Daoy (cell line): Measurements from ENCODE around the gene ZNF23. TPM values are rescaled to one million over a fixed set of nuclear protein-coding genes. Genes with fewer than 3 reads are reported as not detected.
A peak's percentile ranks its signal among the peaks of the same experiment; 100 is the strongest.

Experiments
- DNase-seq: peaks from one replicate; pipeline ENCODE4 v3.0.0-alpha.2; 2015; ENCODE audit warnings: low read depth
- total RNA-seq: library from RNA; depleted of rRNA; stranded (reverse); fragments of >200 nt; shearing (Covaris generic); gene quantifications from 2 replicates; pipeline ENCODE4 v1.2.3, GENCODE V29; 2014

The ZNF23 gene
- total RNA-seq, 1 experiment from 2014 or later: 9.6 TPM

- peak; percentile 8 for DNase-seq
Observed at GRCh38 chr16:71467810-71468209, 5.8 kb upstream of the ZNF23 start.

GRCh38 chr16:71464231-71464630 lies 2.2 kb upstream of the ZNF23 start:
- no peak for DNase-seq

GRCh38 chr16:71460941-71461340 lies 1.1 kb downstream of the ZNF23 start:
- DNase-seq: no peak

GRCh38 chr16:71460236-71460635 lies 1.8 kb downstream of the ZNF23 start:
- peak; percentile 31 for DNase-seq

- DNase-seq: no peak
Observed at GRCh38 chr16:71459510-71459909, 2.5 kb downstream of the ZNF23 start.

GRCh38 chr16:71456801-71457200 lies 5.2 kb downstream of the ZNF23 start:
- no peak for DNase-seq

GRCh38 chr16:71453036-71453435 lies 9.0 kb downstream of the ZNF23 start:
- DNase-seq: no peak

- DNase-seq: no peak
Observed at GRCh38 chr16:71449020-71449419, 13.0 kb downstream of the ZNF23 start.

GRCh38 chr16:71448274-71448866 lies 13.7 kb downstream of the ZNF23 start:
- DNase-seq: no peak

GRCh38 chr16:71443714-71444113 lies 18.3 kb downstream of the ZNF23 start:
- DNase-seq: no peak

- DNase-seq: no peak
Observed at GRCh38 chr16:71442051-71442440, 20.0 kb downstream of the ZNF23 start, which contains the start of gene TLE7. TLE7 (minus strand) TSS chr16:71442054; CDS start chr16:71433324, 8,730 bp downstream.

- no peak for DNase-seq
Observed at GRCh38 chr16:71441348-71442050, 20.5 kb downstream of the ZNF23 start.

- DNase-seq: no peak
Observed at GRCh38 chr16:71440669-71441347, 21.2 kb downstream of the ZNF23 start.

GRCh38 chr16:71439523-71439922 lies 22.5 kb downstream of the ZNF23 start:
- DNase-seq: no peak

GRCh38 chr16:71436473-71436872 lies 25.6 kb downstream of the ZNF23 start:
- DNase-seq: no peak

- DNase-seq: no peak
Observed at GRCh38 chr16:71432906-71433305, 29.1 kb downstream of the ZNF23 start.

GRCh38 chr16:71431991-71432390 lies 30.1 kb downstream of the ZNF23 start:
- no peak for DNase-seq

GRCh38 chr16:71431176-71431575 lies 30.9 kb downstream of the ZNF23 start:
- no peak for DNase-seq

- no peak for DNase-seq
Observed at GRCh38 chr16:71430744-71431143, 31.3 kb downstream of the ZNF23 start.

- DNase-seq: no peak
Observed at GRCh38 chr16:71429581-71429980, 32.5 kb downstream of the ZNF23 start.

GRCh38 chr16:71428883-71429282 lies 33.2 kb downstream of the ZNF23 start:
- DNase-seq: no peak

GRCh38 chr16:71428385-71428784 lies 33.7 kb downstream of the ZNF23 start:
- DNase-seq: no peak
